Diencephalon (tissue), 1 donor: Measurements from ENCODE around the gene ACYP2. TPM values are rescaled to one million over a fixed set of nuclear protein-coding genes. Genes with fewer than 3 reads are reported as not detected.

Source experiments
- small RNA-seq: library from RNA; depleted of rRNA; stranded (forward); fragments of <200 nt; gene quantifications from one replicate; pipeline ENCODE3, GENCODE V24; 2014
- total RNA-seq: library from RNA; depleted of rRNA; stranded (reverse); fragments of >200 nt; gene quantifications from one replicate; pipeline ENCODE4 v1.2.3, GENCODE V29; 2014

ACYP2 gene
- 34.6 TPM for total RNA-seq

GRCh38 chr2:54115284-54116137, at the start of gene ACYP2:
Gene ACYP2, plus strand, starts transcription at chr2:54115615.

GRCh38 chr2:54256091-54256694, 140.8 kb downstream of the ACYP2 start, which contains the start of gene TSPYL6:
Gene TSPYL6, minus strand, starts transcription at chr2:54256229. Its CDS starts 78 bp downstream, at chr2:54256151.

Small RNA genes within 50 kb of the gene (small RNA-seq; reads per million reads assigned to genes)
- not detected for gene RNU7-172P

Other genes with a start within 250 kb of the ACYP2 start
- gene PSME4, start 144.6 kb upstream of the ACYP2 start, total RNA-seq, result 42.9 TPM
- 0.23 TPM for gene TSPYL6, start 140.6 kb downstream of the ACYP2 start, total RNA-seq